ENCODE results near the gene GNB5.

Gene GNB5

GRCh38 chr15:52164631-52165265 is 26.4 kb downstream of the GNB5 start:
- DNase-seq = no peak

GRCh38 chr15:52163321-52164190 is 27.6 kb downstream of the GNB5 start:
- no peak for DNase-seq

GRCh38 chr15:52162876-52163275 is 28.3 kb downstream of the GNB5 start:
- no peak for DNase-seq

GRCh38 chr15:52162260-52162659 is 28.9 kb downstream of the GNB5 start:
- DNase-seq = no peak

GRCh38 chr15:52161406-52161966 is 29.7 kb downstream of the GNB5 start:
- DNase-seq = no peak

GRCh38 chr15:52159645-52160044 is 31.5 kb downstream of the GNB5 start:
- DNase-seq = no peak

GRCh38 chr15:52158084-52158765 is 33.0 kb downstream of the GNB5 start:
- DNase-seq = no peak

- DNase-seq = no peak
Measured at GRCh38 chr15:52155878-52156277, 35.3 kb downstream of the GNB5 start.

- no peak for DNase-seq
Measured at GRCh38 chr15:52154896-52155865, 36.0 kb downstream of the GNB5 start.

- no peak for DNase-seq
Measured at GRCh38 chr15:52153900-52154895, 37.0 kb downstream of the GNB5 start.

- no peak for DNase-seq
Measured at GRCh38 chr15:52151353-52151752, 39.8 kb downstream of the GNB5 start.

- DNase-seq = no peak
Measured at GRCh38 chr15:52150871-52151270, 40.3 kb downstream of the GNB5 start.

GRCh38 chr15:52150043-52150825 is 41.0 kb downstream of the GNB5 start:
- no peak for DNase-seq

GRCh38 chr15:52148403-52148802 is 42.8 kb downstream of the GNB5 start:
- DNase-seq = no peak

- peak; percentile 15 for DNase-seq
Measured at GRCh38 chr15:52146776-52147175, 44.4 kb downstream of the GNB5 start.

GRCh38 chr15:52146261-52146660 is 44.9 kb downstream of the GNB5 start:
- no peak for DNase-seq

GRCh38 chr15:52144656-52145178 is 46.5 kb downstream of the GNB5 start:
- DNase-seq = peak; percentile 20

- DNase-seq = peak; percentile 75
Measured at GRCh38 chr15:52143873-52144272, 47.3 kb downstream of the GNB5 start.

GRCh38 chr15:52140646-52141045 is 50.5 kb downstream of the GNB5 start:
- DNase-seq = no peak
